22Rv1 (cell line): Measurements from ENCODE around the gene RASSF8.

Experiments used
- CTCF ChIP-seq: fragments of 450-650 bp; IDR thresholded peaks from 2 replicates; pipeline ENCODE4 v1.5.1; 2017; ENCODE audit warnings: mild to moderate bottlenecking
- ZFX ChIP-seq: fragments of 450-650 bp; IDR thresholded peaks from 2 replicates; pipeline ENCODE4 v1.6.1; 2017; ENCODE audit warnings: antibody characterized with exemption, borderline replicate concordance

DNA sequence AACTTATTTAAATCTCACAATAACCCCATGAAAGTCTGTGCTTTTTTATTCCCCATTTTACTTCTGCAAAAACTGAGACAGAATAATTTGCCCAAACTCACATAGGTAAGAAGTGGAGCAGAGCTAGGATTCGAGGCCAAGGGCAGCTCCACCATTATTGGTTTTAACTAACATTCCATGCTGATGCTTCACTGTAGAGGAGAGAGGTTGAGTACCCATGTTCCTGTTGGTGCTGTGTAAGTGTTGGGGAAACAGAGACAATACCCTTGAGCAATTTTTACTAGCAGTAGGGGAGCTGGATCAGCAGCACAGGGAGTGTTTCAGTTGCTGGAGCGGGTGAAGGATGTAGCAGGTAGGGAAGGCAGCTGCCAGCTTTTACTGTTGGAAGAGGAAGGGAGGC, 21.1 kb downstream of the RASSF8 start:
- TF ChIP-seq CTCF (no peak), ZFX (no peak)
